ENCODE results near the gene TSPAN11.
"Not testable (repeated sequence)": the region's sequence is repeated elsewhere in the genome, so short reads cannot be mapped to it uniquely, and the experiment has no call there.

Gene TSPAN11

GRCh38 chr12:31002361-31002725, 75.8 kb downstream of the TSPAN11 start:
- DNase-seq (ENCODE audit: low read depth in 3 of 3) = no peak

- no peak for DNase-seq (ENCODE audit: low read depth in 3 of 3)
These were observed 76.5 kb downstream of the TSPAN11 start for GRCh38 chr12:31002999-31003398.

GRCh38 chr12:31003861-31004640, 77.5 kb downstream of the TSPAN11 start:
- no peak for DNase-seq (ENCODE audit: low read depth in 3 of 3)

- no peak for DNase-seq (ENCODE audit: low read depth in 3 of 3)
These were observed 78.1 kb downstream of the TSPAN11 start for GRCh38 chr12:31004666-31005065.

GRCh38 chr12:31005256-31005943, 78.9 kb downstream of the TSPAN11 start:
- DNase-seq (ENCODE audit: low read depth in 3 of 3) = no peak

- no peak for DNase-seq (ENCODE audit: low read depth in 3 of 3)
These were observed 79.4 kb downstream of the TSPAN11 start for GRCh38 chr12:31005944-31006361.

GRCh38 chr12:31006416-31007152, 80.0 kb downstream of the TSPAN11 start:
- DNase-seq (ENCODE audit: low read depth in 3 of 3) = no peak

- no peak for DNase-seq (ENCODE audit: low read depth in 3 of 3)
These were observed 80.6 kb downstream of the TSPAN11 start for GRCh38 chr12:31007153-31007495.

GRCh38 chr12:31007636-31008175, 81.2 kb downstream of the TSPAN11 start:
- DNase-seq (ENCODE audit: low read depth in 3 of 3) = no peak

- no peak for DNase-seq (ENCODE audit: low read depth in 3 of 3)
These were observed 81.8 kb downstream of the TSPAN11 start for GRCh38 chr12:31008241-31008761.

GRCh38 chr12:31008961-31009840, 82.7 kb downstream of the TSPAN11 start:
- no peak for DNase-seq (ENCODE audit: low read depth in 3 of 3)

GRCh38 chr12:31009976-31010375, 83.4 kb downstream of the TSPAN11 start:
- no peak for DNase-seq (ENCODE audit: low read depth in 3 of 3)

GRCh38 chr12:31011336-31011735, 84.8 kb downstream of the TSPAN11 start:
- no peak for DNase-seq (ENCODE audit: low read depth in 3 of 3)

- no peak for DNase-seq (ENCODE audit: low read depth in 3 of 3)
These were observed 85.4 kb downstream of the TSPAN11 start for GRCh38 chr12:31011746-31012566.

GRCh38 chr12:31012567-31012891, 86.0 kb downstream of the TSPAN11 start:
- DNase-seq (ENCODE audit: low read depth in 3 of 3) = not testable (repeated sequence)

- DNase-seq (ENCODE audit: low read depth in 3 of 3) = no peak
These were observed 88.7 kb downstream of the TSPAN11 start for GRCh38 chr12:31015215-31015614.

GRCh38 chr12:31016057-31016456, 89.5 kb downstream of the TSPAN11 start:
- DNase-seq (ENCODE audit: low read depth in 3 of 3) = no peak

- DNase-seq (ENCODE audit: low read depth in 3 of 3) = no peak
These were observed 91.0 kb downstream of the TSPAN11 start for GRCh38 chr12:31017535-31017934.

- DNase-seq (ENCODE audit: low read depth in 3 of 3) = no peak
These were observed 91.7 kb downstream of the TSPAN11 start for GRCh38 chr12:31018106-31018789.
